ENCODE data around the gene CCDC24. TPM values are rescaled to one million over a fixed set of nuclear protein-coding genes. Genes with fewer than 3 reads are reported as not detected.

The CCDC24 gene
- total RNA-seq, 1 donor from 2014 or later, result 5.4 TPM

DNA sequence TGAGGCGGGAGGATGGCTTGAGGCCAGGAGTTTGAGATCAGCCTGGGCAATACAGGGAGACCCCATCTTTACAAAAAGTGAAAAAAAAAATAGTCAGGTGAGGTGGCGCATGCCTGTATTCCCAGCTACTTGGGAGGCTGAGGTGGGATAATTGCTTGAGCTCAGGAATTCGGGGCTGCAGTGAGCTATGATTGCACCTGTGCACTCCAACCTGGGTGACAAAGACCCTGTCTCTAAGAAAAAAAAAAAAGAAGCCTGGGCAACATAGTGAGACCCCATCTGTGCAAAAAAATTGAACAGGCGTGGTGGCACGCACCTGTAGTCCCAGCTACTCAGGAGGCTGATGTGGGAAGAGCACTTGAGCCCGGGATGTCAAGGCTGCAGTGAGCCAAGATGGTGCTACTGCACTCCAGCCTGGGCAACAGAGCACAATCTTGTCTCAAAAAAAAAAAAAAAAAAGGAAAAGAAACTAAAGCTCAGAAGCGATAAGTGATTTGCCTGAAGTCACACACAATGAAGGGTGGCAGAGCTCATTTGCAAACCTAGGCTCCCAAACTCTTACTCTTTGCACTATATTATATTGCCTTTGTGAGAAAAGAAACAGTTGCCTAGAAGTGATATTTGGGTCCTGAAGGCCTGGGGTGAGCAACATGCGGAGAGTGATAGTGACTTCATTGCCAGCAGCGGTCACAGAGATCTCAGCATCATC is 2.0 kb downstream of the CCDC24 start:
- DNase-seq (ENCODE audit: low spot score) (no peak), ATAC-seq (no peak)
- intact Hi-C loops (cut with DNase I), result no loop called here

DNA sequence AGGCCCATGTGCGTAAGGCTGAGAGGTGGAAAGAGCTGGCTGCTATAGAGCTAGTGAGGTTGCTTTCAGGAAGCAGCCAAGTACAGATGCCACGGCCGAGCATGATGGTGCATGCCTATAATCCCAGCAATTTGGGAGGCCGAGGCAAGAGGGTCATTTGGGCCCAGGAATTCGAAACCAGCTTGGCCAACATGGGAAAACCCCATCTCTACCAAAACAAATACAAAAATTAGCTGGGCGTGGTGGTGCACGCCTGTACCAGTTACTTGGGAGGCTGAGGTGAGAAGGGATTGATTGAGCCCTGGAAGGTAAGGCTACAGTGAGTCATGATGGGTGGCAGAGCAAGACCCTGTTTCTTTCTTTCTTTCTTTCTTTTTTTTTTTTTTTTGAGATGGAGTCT is 2.7 kb downstream of the CCDC24 start:
- ATAC-seq (no peak), DNase-seq (ENCODE audit: low spot score) (no peak)
- intact Hi-C loops (cut with DNase I), result no loop called here

DNA sequence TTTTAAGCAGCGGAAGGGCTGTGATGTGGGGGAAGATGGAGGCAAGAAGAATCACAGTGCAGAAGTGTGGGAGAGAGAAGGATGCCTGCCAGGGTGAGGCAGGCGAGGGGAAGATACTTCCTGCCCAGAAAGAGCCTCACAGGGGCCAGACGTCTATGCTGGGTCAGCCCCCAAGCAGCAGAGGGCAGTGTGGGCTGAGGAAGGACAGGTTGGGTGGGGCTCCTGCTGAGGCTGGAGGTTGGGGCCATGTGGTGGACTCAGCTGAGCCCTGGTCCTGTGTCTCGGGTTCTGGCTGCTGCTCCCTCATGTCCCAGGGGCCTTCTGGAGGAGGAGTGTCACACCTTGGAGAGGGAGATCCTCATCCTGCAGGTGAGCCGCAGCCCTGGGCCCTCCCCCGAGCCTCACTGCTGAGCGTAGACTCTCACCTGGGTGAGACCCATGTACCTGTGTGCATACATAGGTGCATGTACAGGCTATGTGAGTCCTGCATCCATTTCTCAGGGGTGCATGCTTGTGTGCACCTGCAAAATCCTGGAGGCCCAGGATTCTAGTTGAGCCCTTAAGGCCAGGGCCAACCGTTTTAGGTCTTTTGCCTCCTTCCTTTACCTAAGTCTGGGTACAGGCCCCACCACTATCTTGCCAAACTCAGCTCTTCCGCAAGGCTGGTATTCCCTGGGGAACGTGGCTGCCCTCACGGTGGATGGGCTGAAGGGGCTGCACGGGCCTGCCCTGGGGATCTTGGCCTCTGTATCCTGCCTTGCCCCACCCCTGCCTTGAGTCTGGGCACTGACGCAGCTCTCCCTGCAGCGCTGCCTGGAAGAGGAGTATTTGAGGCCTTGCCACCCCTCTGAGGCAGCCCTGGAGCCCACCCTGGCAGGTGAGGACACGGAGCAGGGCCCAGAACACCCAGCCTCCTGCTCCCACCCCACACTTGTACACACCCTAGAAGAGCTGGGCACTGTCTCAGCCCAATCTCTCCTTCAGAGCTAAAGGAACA is 3.7 kb downstream of the CCDC24 start:
- intact Hi-C loops (cut with DNase I), result no loop called here
- DNase-seq (ENCODE audit: low spot score) (no peak), ATAC-seq (no peak)

DNA sequence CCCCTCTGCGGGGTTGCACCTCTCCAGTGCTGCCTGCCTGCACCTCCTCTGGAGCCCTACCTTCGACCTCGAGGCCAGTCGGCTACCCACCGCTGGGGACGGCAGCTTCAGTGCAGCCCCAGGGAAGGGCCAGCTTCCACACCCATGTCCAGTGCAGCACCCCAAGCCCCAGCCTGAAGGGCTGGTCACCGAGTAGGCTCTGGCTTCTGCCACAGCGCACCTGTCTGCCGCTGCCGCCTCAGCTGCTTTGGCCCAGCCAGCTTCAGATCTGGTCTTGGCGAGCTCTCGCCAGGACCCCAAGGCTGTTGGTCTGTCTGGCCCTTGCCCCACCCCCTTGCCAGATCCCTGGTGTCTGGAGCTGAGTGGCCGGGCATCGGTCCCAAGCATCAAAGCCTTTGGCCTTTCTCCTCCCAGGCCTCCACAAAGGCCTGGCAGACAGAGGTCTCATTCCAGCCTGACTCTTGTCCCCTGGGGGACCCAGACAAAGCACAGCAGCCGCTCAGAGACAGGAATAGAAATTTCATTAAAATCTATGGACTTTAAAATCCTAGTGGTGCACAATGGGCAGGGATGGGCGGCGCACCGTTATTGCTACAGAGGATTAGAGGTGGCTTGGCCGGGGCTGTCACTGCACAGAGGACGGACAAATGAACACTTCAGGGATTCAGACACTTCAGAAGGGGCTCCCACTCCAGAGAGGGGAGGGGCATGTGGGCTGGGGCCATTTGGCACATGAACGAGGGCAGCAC is 4.8 kb downstream of the CCDC24 start:
- intact Hi-C loops (cut with DNase I), result no loop called here
- no peak for ATAC-seq
- no peak for DNase-seq (ENCODE audit: low spot score)

DNA sequence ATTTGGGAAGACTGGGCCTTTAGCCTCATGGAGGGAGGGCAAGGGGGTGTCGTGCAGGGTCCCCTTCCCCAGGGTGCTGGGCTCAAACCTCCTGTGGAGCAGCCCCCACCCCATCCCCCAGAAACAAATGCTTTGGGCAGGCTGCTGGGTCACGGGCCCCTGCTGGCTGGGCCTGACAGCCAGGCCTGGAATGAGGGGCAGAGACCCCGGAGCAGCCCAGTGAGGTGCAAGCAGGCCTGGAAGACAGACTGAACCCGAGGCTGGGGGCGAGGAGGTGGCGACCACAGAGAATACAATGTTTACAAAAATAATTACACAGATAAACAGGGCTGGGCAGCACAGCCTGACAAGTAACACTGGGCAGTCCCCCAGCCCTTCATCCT is 5.3 kb downstream of the CCDC24 start:
- intact Hi-C loops (cut with DNase I), result no loop called here
- DNase-seq (ENCODE audit: low spot score), result no peak
- no peak for ATAC-seq

DNA sequence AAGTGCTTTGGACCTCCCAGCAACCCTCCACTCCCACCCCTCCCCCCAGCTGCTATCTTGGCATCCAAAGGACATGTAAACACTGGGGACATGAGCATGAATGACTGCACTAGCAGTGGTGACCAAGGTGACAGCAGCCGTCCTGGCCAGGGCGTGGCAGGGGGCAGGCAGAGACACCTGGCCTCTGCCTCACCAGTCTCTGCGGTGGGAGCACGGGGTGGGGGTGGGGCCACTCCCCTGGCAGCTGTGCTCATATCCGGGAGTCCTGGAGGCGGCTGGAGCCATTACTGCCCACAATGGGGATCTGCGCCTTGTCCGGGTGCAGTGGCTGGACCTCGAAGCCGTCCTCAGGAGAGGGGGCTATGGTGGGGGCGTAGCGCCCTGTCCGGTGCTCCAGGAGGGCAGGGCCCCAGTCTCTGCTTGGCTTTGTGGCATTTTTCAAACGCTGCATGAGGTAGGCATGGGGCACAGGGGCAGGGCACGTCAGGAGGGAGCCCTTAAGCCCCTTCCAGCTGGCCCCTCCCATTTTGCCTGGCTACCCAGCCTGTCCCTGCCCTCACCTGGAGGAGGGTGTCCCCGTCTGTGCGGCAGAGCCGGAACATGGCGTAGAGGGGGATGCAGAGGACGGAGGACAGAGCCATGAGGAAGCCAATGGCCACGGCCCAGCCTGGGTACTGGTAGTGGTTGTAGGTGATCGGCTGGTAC is 6.0 kb downstream of the CCDC24 start:
- DNase-seq (ENCODE audit: low spot score) (no peak), ATAC-seq (no peak)
- intact Hi-C loops (cut with DNase I), result no loop called here

DNA sequence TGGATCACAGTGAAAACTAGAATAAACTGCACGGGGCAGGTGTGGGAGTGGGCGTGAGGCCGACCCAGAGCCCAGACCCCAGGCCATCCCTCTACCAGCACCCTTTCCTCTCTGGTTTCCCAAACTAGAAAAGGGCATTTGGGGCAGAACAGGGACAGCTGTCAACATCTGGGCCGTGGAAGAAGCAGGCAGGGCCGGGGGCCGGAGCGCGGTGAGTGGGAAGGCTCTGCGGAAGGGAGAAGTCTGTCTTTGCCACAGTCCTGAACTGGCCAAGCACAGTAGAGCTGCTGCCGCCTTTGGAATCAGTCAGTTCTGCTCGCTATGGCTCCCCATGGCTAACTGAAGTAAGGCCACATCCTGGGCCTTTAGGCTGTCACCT is 6.6 kb downstream of the CCDC24 start:
- intact Hi-C loops (cut with DNase I), result no loop called here
- DNase-seq (ENCODE audit: low spot score) (no peak), ATAC-seq (no peak)

DNA sequence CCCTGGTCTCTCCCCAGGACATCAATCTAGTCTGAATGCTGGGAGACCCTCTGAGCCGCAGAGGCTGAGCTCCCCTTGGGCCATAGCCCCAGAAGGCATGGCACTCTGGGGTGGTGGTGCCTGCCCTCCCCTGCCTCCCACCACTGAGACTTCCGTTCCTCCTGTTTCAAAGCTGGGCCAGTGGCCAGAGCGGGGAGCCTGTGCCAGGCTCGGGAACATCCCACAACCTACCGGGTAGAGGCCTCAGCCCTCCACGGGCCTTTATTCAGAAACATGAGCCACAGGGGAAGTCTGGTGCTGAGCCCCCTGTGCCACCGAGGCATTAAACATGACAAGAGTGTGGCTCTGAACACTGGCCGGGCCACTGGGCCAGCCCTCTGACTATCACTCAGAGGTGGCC is 8.1 kb downstream of the CCDC24 start:
- DNase-seq (ENCODE audit: low spot score), result no peak
- no peak for ATAC-seq

DNA sequence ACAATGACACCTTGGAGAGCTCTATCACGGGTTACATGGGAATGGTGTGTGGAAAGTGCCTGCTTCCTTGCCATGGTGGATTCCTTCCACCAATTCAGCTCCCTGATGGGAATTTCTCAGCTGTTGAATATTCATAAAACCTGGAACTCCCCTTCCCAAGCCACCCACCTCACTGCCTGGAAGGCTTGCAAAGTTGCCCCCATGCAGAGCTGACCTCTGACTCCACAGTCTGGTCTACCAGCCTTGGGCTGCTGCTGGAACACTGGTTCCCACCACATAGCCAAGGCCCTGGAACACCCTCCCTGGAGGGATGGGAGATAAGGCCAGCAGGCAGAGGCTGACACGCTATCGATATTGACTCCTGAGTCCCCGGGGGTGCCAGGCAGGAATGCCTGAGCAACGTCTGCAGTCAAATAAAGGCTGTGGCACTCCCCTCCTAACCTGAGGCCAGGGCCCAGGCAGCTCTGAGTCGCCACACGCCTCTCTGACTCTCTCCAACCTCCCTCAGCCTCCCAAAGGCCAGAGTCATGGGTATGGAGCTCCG is 8.8 kb downstream of the CCDC24 start:
- no peak for DNase-seq (ENCODE audit: low spot score)

More for the DNA sequence above, 8.1 kb downstream of the CCDC24 start:
- intact Hi-C loops (cut with DNase I), result no loop called here

DNA sequence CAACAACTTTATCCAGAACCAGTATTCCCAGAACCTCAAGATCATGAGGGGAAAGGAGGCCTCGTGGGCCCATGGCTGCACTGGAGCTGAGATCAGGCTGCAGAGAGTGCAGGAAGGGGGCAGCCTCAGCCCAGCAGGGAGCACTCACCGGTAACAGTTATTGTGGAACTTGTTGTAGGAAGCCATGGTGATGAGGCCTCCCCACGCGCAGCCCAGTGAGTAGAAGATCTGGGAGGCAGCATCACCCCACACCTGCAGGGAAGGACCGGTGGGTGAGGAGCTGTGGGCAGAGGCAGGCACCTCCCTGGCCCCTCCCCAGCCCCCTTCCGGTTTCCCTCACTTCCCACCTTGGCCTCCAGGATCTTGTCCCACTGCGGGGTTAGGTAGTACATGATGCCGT is 10.8 kb downstream of the CCDC24 start:
- intact Hi-C loops (cut with DNase I), result loop anchor here (5.0 kb wide), 1 partner anchor 40 kb away; no protein-coding TSS in a partner anchor
- DNase-seq (ENCODE audit: low spot score), result no peak
- no peak for ATAC-seq

More for the DNA sequence above, 8.8 kb downstream of the CCDC24 start:
- intact Hi-C loops (cut with DNase I), result loop anchor here (5.0 kb wide), 1 partner anchor 42 kb away; no protein-coding TSS in a partner anchor
- no peak for ATAC-seq

DNA sequence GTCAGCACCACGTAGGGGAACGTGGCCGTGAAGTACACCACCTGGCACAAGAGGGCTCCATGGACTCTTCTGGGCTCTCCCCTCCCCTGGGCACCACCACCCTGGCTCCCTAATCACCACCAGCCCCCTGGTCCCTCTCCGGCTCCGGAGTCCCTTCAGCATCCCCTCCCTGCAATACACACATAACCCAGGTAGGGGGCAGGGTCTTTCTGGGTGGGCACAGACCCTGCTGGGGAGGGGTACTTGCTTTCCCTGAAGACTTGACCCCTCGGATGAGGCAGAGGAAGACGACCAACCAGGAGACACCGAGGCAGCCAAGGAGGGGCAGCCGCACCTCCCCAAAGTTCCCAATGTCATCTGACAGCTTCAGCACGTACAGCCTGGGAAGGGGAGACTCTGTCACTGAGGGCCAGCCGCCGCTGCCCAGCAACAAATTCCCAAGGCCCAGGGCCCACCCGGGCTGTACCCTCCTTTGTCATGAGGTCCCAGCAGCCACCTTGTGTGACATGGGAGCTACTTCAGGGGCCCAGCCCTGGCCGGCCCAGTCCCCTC is 11.3 kb downstream of the CCDC24 start:
- intact Hi-C loops (cut with DNase I), result loop anchor here (5.0 kb wide), 1 partner anchor 40 kb away; no protein-coding TSS in a partner anchor
- ATAC-seq, result no peak
- DNase-seq (ENCODE audit: low spot score), result no peak

DNA sequence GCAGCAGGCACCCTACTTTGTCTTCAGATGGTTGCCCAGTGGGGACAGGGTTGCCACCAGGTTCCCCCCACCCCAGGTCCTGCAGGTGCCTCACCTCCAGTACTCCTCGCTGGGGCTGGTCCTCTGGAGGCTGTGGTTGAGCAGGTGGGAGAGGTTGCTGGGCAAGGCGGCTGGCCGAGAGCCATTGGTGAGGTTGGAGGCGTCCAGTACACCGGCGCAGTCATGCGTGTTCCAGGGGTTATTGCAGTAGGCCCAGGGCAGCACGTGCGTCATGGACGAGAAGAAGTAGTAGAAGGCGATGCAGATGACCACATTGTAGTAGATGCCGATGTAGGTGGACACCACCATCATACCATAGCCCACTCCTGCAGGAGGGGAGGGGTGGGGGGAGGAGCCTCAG is 16.9 kb downstream of the CCDC24 start:
- DNase-seq (ENCODE audit: low spot score), result no peak
- no peak for ATAC-seq
- intact Hi-C loops (cut with DNase I), result no loop called here

DNA sequence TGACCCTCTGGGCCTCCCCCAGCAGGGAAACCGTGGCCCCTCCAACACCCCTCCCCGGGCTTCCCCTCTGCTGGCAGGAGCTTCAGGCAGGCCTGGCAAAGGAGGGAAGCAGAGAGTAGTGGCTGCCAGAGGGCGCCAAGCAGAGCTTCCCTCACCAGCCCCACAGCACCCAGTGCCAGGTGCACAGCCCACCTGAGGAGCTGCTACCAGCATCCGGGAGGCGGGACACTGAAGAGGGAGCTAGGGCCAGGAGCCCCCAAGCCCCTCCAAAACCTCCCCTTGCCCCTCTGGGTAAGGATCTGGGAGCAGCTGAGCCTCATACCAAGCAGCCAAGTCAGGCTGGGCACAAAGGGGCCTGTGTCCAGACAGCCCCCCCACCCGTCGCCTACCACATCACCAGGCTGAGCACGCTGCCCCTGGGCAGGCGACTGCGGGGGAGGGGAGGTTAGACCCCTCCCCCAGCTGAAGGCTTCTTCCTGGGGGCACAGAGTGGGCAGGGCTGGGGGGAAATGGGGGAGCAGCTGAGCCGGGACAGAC is 19.6 kb downstream of the CCDC24 start:
- intact Hi-C loops (cut with DNase I), result no loop called here
- DNase-seq (ENCODE audit: low spot score), result no peak
- ATAC-seq, result peak; percentile 40

DNA sequence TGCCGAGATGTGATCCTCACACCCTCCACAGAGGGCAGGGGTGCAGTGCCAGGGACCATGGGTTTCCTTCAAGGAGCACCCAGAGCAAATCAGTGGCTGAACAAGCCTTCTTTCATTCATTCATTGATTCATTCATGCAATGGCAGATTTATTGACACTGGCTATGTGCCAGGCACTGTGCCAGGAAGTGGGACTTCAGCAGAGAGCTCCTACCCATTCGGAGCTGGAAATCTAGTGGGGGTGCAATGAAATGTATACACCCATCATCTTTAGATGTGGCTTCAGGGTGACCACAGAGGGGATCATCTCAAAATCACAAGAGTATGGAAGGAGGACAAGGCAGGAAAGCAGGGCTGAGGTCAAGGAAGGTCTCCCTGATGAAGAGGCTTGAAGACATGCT is 21.0 kb downstream of the CCDC24 start:
- no peak for DNase-seq (ENCODE audit: low spot score)
- no peak for ATAC-seq
- intact Hi-C loops (cut with DNase I), result no loop called here

DNA sequence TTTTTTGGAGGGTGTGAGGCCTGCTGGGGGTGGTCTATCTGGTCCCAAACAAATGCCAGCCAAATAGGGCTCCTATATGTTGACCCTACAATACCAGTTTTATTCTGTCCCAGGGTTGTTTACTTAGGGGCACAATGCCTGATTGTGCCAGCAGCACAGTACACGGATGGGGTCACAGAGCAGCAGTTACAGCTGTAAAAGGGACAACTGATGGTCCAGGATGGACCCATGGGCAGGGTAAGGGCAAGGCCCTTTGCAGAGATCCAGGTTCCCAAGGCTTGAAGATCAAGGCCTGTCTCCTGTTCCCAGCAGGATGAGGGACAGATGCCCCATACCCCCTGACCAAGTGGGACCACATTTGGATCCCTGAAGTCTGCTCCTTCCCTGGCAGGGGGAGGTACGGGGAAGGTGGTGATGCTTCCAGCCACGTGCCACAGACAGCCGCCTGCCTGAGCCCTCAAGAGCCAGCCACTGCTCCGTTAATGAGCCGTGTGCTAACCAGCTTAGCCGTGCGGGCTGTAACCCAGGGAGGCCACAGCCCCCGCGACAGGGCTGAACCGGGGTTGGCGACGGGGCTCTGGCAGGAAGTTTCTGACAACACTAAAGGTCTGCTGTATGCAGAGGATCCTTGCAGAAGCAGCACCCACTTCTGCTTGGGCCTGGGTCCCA is 21.7 kb downstream of the CCDC24 start:
- intact Hi-C loops (cut with DNase I), result no loop called here
- no peak for DNase-seq (ENCODE audit: low spot score)
- ATAC-seq, result no peak

DNA sequence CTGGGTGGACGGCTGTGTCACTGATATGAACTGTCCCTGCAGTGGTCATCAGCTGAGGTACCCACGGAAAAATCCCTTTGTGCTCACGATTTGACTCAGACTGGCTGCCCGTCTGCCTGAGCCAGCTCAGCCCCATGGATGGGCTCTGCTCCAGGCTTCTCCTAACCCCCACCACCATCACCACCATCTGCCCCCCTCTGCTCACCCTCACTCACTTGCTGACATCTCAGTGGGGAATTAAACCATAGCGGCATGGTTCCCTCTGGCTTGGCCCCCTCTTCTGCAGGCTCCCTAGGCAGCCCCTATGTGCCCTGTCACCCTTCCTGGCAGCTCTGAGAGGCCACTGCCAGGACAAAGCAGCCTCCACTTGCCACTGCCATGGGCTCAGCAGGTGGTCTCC is 22.6 kb downstream of the CCDC24 start:
- ATAC-seq (no peak), DNase-seq (ENCODE audit: low spot score) (no peak)
- intact Hi-C loops (cut with DNase I), result no loop called here

DNA sequence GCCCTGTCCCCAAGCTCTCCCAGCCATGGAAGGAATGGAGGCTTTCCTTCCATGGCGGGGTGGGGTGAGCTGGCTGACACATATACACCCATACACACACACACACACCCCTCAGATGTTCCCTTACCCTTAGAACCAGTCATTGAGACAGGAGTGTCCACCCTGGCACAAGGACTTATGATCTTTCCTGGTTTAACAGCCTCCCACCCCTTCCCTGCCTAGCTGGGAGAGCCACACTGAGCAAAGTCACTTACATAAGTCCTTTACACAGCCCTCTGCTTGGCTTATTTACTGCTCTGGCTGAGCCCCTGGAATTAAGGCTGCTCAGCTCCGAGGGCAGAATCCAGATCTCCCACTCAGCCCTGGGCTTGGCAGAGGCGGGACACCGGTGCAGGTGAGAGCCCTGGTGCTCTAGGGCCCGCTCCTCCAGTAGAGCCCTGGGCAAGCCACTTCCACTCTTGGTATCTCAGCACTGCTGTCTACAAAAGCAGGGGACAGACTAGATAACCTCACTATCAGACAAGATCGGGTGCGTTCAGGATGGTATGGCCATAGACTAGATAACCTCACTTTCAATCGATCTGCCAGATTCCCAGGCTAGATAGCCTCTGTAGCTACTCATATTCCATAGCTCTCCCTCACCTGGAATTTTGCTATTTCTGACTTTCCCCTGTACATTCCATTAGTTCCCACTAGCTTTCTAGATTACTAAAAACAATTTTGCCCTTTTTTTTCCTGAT is 23.1 kb downstream of the CCDC24 start:
- intact Hi-C loops (cut with DNase I), result no loop called here
- ATAC-seq (no peak), DNase-seq (ENCODE audit: low spot score) (no peak)

All from sciatic nerve (tissue), 2 donors.